NCI-H69 (cell line): ENCODE measurements around the gene TYW1B.
"Not testable (repeated sequence)": the region's sequence is repeated elsewhere in the genome, so short reads cannot be mapped to it uniquely, and the experiment has no call there.

Experiments
- DNase-seq: peaks from one replicate; lab custom pipeline; 2025; lab: John Stamatoyannopoulos, UW

Gene TYW1B

GRCh38 chr7:72555238-72555637 is 272.8 kb downstream of the TYW1B start:
- DNase-seq, result not testable (repeated sequence)

GRCh38 chr7:72554401-72554800 is 273.6 kb downstream of the TYW1B start:
- DNase-seq, result peak; percentile 24

- DNase-seq, result not testable (repeated sequence)
These were observed 277.5 kb downstream of the TYW1B start for GRCh38 chr7:72550454-72550853.

- peak; percentile 93 for DNase-seq
These were observed 281.3 kb downstream of the TYW1B start for GRCh38 chr7:72546586-72547237.

GRCh38 chr7:72544531-72544930 is 283.5 kb downstream of the TYW1B start:
- DNase-seq, result not testable (repeated sequence)

- DNase-seq, result no peak
These were observed 287.1 kb downstream of the TYW1B start for GRCh38 chr7:72540923-72541322.

- no peak for DNase-seq
These were observed 287.8 kb downstream of the TYW1B start for GRCh38 chr7:72540106-72540611.

GRCh38 chr7:72539702-72540101 is 288.3 kb downstream of the TYW1B start:
- peak; percentile 34 for DNase-seq

- DNase-seq, result peak; percentile 81
These were observed 289.1 kb downstream of the TYW1B start for GRCh38 chr7:72538856-72539255.

GRCh38 chr7:72538147-72538546 is 289.9 kb downstream of the TYW1B start:
- peak; percentile 50 for DNase-seq

GRCh38 chr7:72536038-72536437 is 292.0 kb downstream of the TYW1B start:
- peak; percentile 89 for DNase-seq

GRCh38 chr7:72531048-72531447 is 297.0 kb downstream of the TYW1B start:
- DNase-seq, result not testable (repeated sequence)
